ENCODE data around the gene ADAMTS1.

Gene ADAMTS1

GRCh38 chr21:26814386-26814785 is 30.8 kb downstream of the ADAMTS1 start:
- Mint-ChIP-seq H3K4me3 (no peak overlapping the region), H3K36me3 (no peaks in the 10 kb centered on the region), H3K9me3 (no peaks in the 10 kb centered on the region), H3K27me3 (no peaks in the 10 kb centered on the region), H3K27ac (no peak overlapping the region), H3K4me1 (no peaks in the 10 kb centered on the region)
- no peak for DNase-seq
- CTCF ChIA-PET, result interaction anchor here (1.9 kb wide), 1 partner anchor 26 kb away, joined by 5 read pairs; no protein-coding TSS in a partner anchor

GRCh38 chr21:26813426-26813998 is 31.7 kb downstream of the ADAMTS1 start:
- Mint-ChIP-seq H3K36me3 (no peaks in the 10 kb centered on the region), H3K27ac (no peak overlapping the region), H3K4me1 (no peaks in the 10 kb centered on the region), H3K4me3 (no peak overlapping the region), H3K27me3 (no peaks in the 10 kb centered on the region), H3K9me3 (no peaks in the 10 kb centered on the region)
- CTCF ChIA-PET, result interaction anchor here (0.8 kb wide), 1 partner anchor 1931 kb away, joined by 3 read pairs; no protein-coding TSS in a partner anchor
- no peak for DNase-seq

- H3K4me1 Mint-ChIP-seq, result no peaks in the 10 kb centered on the region
- no peaks in the 10 kb centered on the region for H3K9me3 Mint-ChIP-seq
- DNase-seq, result no peak
- H3K27ac Mint-ChIP-seq, result no peak overlapping the region
- no peak overlapping the region for H3K4me3 Mint-ChIP-seq
- H3K27me3 Mint-ChIP-seq, result no peaks in the 10 kb centered on the region
- CTCF ChIA-PET, result no interaction called here
- H3K36me3 Mint-ChIP-seq, result no peaks in the 10 kb centered on the region
Observed at GRCh38 chr21:26812173-26812572, 33.0 kb downstream of the ADAMTS1 start.

GRCh38 chr21:26811482-26811881 is 33.7 kb downstream of the ADAMTS1 start:
- H3K27ac Mint-ChIP-seq, result no peak overlapping the region
- H3K9me3 Mint-ChIP-seq, result no peaks in the 10 kb centered on the region
- H3K36me3 Mint-ChIP-seq, result no peaks in the 10 kb centered on the region
- no peak for DNase-seq
- no peaks in the 10 kb centered on the region for H3K4me1 Mint-ChIP-seq
- H3K4me3 Mint-ChIP-seq, result no peak overlapping the region
- H3K27me3 Mint-ChIP-seq, result no peaks in the 10 kb centered on the region
- CTCF ChIA-PET, result no interaction called here

- Mint-ChIP-seq H3K9me3 (no peaks in the 10 kb centered on the region), H3K4me3 (no peak overlapping the region), H3K4me1 (no peaks in the 10 kb centered on the region), H3K27me3 (no peaks in the 10 kb centered on the region), H3K27ac (no peak overlapping the region), H3K36me3 (no peaks in the 10 kb centered on the region)
- CTCF ChIA-PET, result no interaction called here
- no peak for DNase-seq
Observed at GRCh38 chr21:26810676-26811415, 34.4 kb downstream of the ADAMTS1 start.

- CTCF ChIA-PET, result no interaction called here
- H3K36me3 Mint-ChIP-seq, result no peaks in the 10 kb centered on the region
- H3K27me3 Mint-ChIP-seq, result no peaks in the 10 kb centered on the region
- DNase-seq, result no peak
- H3K4me1 Mint-ChIP-seq, result no peaks in the 10 kb centered on the region
- no peak overlapping the region for H3K27ac Mint-ChIP-seq
- no peak overlapping the region for H3K4me3 Mint-ChIP-seq
- H3K9me3 Mint-ChIP-seq, result no peaks in the 10 kb centered on the region
Observed at GRCh38 chr21:26810266-26810665, 34.9 kb downstream of the ADAMTS1 start.

- Mint-ChIP-seq H3K27me3 (no peaks in the 10 kb centered on the region), H3K4me3 (no peak overlapping the region), H3K4me1 (no peaks in the 10 kb centered on the region), H3K27ac (no peak overlapping the region), H3K9me3 (no peaks in the 10 kb centered on the region), H3K36me3 (no peaks in the 10 kb centered on the region)
- no peak for DNase-seq
- CTCF ChIA-PET, result no interaction called here
Observed at GRCh38 chr21:26809745-26810144, 35.5 kb downstream of the ADAMTS1 start.

- no peaks in the 10 kb centered on the region for H3K9me3 Mint-ChIP-seq
- no peak for DNase-seq
- CTCF ChIA-PET, result interaction anchor here (0.6 to 1.3 kb wide), 2 partner anchors 10 to 602 kb away, joined by 3 to 4 read pairs; no protein-coding TSS in a partner anchor
- no peaks in the 10 kb centered on the region for H3K36me3 Mint-ChIP-seq
- no peaks in the 10 kb centered on the region for H3K27me3 Mint-ChIP-seq
- no peak overlapping the region for H3K27ac Mint-ChIP-seq
- H3K4me3 Mint-ChIP-seq, result no peak overlapping the region
- no peaks in the 10 kb centered on the region for H3K4me1 Mint-ChIP-seq
Observed at GRCh38 chr21:26806801-26807295, 38.4 kb downstream of the ADAMTS1 start.

GRCh38 chr21:26804895-26805609 is 40.2 kb downstream of the ADAMTS1 start:
- no peak overlapping the region for H3K27ac Mint-ChIP-seq
- no peaks in the 10 kb centered on the region for H3K4me1 Mint-ChIP-seq
- H3K9me3 Mint-ChIP-seq, result no peaks in the 10 kb centered on the region
- no peaks in the 10 kb centered on the region for H3K27me3 Mint-ChIP-seq
- CTCF ChIA-PET, result interaction anchor here (1.8 kb wide), 1 partner anchor 10 kb away, joined by 6 read pairs; no protein-coding TSS in a partner anchor
- H3K36me3 Mint-ChIP-seq, result no peaks in the 10 kb centered on the region
- H3K4me3 Mint-ChIP-seq, result no peak overlapping the region
- DNase-seq, result no peak

GRCh38 chr21:26801498-26801897 is 43.7 kb downstream of the ADAMTS1 start:
- CTCF ChIA-PET, result no interaction called here
- Mint-ChIP-seq H3K36me3 (no peaks in the 10 kb centered on the region), H3K9me3 (no peaks in the 10 kb centered on the region), H3K4me1 (no peaks in the 10 kb centered on the region), H3K27me3 (no peaks in the 10 kb centered on the region), H3K27ac (no peak overlapping the region), H3K4me3 (no peak overlapping the region)
- DNase-seq, result no peak

- Mint-ChIP-seq H3K27me3 (no peaks in the 10 kb centered on the region), H3K4me1 (no peaks in the 10 kb centered on the region), H3K4me3 (no peak overlapping the region), H3K36me3 (no peaks in the 10 kb centered on the region), H3K27ac (no peak overlapping the region), H3K9me3 (no peaks in the 10 kb centered on the region)
- CTCF ChIA-PET, result no interaction called here
- no peak for DNase-seq
Observed at GRCh38 chr21:26800970-26801431, 44.2 kb downstream of the ADAMTS1 start.

- H3K27me3 Mint-ChIP-seq, result no peaks in the 10 kb centered on the region
- CTCF ChIA-PET, result no interaction called here
- no peak overlapping the region for H3K27ac Mint-ChIP-seq
- H3K36me3 Mint-ChIP-seq, result no peaks in the 10 kb centered on the region
- no peaks in the 10 kb centered on the region for H3K4me1 Mint-ChIP-seq
- H3K9me3 Mint-ChIP-seq, result no peaks in the 10 kb centered on the region
- DNase-seq, result no peak
- H3K4me3 Mint-ChIP-seq, result no peak overlapping the region
Observed at GRCh38 chr21:26800455-26800854, 44.8 kb downstream of the ADAMTS1 start.

GRCh38 chr21:26800001-26800400 is 45.2 kb downstream of the ADAMTS1 start:
- Mint-ChIP-seq H3K9me3 (no peaks in the 10 kb centered on the region), H3K4me3 (no peak overlapping the region), H3K36me3 (no peaks in the 10 kb centered on the region), H3K4me1 (no peaks in the 10 kb centered on the region), H3K27me3 (no peaks in the 10 kb centered on the region), H3K27ac (no peak overlapping the region)
- CTCF ChIA-PET, result no interaction called here
- DNase-seq, result no peak

- Mint-ChIP-seq H3K27ac (no peak overlapping the region), H3K4me1 (no peaks in the 10 kb centered on the region), H3K27me3 (no peaks in the 10 kb centered on the region), H3K4me3 (no peak overlapping the region), H3K36me3 (no peaks in the 10 kb centered on the region), H3K9me3 (no peaks in the 10 kb centered on the region)
- CTCF ChIA-PET, result no interaction called here
- no peak for DNase-seq
Observed at GRCh38 chr21:26798856-26799751, 46.1 kb downstream of the ADAMTS1 start.
